HG02973 (cell line): ENCODE data around the gene KRTAP12-3.
"Not testable (repeated sequence)": the region's sequence is repeated elsewhere in the genome, so short reads cannot be mapped to it uniquely, and the experiment has no call there.

Experiments
- ATAC-seq: cut with Tn5 transposase; IDR thresholded peaks from one replicate; pipeline ENCODE4 v1.9.1; 2021; ENCODE audit warnings: moderate library complexity; ENCODE audit not compliant: unreplicated experiment

Gene KRTAP12-3

DNA sequence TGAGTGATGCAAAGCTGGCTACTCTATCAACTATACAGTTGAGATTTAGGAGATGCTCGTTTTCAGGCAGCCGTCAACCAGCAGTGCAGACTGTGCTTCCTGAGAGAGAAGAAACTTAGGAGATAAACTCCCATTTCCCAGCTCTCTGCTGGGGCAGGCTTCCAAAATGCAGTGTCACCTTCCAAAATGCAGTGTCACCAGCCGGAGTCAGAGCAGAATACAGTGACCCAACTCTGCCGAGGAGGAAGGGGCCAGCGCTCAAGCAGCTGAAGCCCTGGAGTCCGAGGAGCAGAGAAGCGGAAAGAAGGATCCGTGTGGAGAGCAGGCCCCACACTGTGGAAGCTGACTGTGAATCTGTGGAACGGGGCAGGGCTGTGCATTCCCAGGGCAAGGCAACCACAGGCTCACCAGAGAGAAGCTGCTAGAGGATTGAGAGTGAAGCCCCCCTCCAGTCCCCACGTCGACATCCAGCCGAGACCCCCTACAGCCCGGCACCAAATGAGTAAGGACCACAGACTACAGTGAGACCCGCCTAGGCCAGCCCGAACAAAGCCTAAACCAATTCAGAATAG lies 24.9 kb downstream of the KRTAP12-3 start:
- ATAC-seq = no peak

DNA sequence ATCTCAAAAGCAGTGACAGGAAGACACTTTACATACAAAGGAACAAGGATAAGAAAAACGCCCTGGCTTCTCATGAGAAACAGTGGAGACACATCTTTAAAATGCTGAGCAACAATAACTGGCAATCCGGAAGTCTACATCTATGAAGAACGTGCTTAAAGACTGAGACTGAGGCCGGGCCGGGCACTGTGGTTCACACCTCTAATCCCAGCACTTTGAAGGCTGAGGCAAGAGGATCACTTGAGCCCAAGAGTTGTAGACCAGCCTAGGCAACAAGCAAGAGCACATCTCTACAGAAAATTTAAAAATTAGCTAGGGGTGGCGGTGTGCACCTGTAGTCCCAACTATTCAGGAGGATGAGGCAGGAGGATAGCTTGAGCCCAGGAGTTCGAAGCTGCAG lies 26.3 kb downstream of the KRTAP12-3 start:
- no peak for ATAC-seq

DNA sequence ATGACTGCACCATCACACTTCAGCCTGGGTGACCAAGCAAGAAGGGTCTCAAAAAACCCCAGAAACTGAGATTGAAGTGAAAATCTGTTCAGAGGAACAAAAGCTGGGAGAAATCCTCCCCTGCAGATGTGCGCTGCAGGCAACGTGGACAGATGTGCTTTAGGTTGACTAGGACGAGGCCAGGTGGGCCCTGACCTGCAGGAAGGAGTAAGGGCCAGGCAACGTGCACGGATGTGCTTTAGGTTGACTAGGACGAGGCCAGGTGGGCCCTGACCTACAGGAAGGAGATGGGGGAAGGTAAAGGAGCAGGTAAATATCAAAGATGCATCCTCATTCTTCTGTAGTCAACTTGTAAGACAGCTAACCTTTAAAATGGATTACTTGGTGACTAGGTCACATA lies 26.8 kb downstream of the KRTAP12-3 start:
- no peak for ATAC-seq

DNA sequence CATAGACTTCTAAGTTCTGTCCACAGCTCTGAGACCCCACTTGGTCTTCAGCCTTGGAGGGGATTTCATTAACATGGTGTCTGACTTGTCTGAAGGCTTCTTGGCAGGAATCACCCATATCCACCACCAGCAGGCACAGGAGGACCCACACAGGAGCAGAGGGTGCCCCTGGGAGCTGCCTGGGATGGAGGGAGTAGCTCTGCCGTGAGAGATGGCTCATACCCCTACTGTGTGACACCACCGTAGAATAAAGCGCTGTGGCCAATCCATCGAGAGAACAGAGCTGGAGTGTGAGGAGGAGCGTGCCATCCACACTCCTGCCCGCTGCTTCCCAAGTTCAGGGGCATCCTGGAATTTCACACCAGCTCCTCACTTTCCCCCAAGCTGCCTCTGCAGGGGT lies 27.3 kb downstream of the KRTAP12-3 start:
- not testable (repeated sequence) for ATAC-seq

DNA sequence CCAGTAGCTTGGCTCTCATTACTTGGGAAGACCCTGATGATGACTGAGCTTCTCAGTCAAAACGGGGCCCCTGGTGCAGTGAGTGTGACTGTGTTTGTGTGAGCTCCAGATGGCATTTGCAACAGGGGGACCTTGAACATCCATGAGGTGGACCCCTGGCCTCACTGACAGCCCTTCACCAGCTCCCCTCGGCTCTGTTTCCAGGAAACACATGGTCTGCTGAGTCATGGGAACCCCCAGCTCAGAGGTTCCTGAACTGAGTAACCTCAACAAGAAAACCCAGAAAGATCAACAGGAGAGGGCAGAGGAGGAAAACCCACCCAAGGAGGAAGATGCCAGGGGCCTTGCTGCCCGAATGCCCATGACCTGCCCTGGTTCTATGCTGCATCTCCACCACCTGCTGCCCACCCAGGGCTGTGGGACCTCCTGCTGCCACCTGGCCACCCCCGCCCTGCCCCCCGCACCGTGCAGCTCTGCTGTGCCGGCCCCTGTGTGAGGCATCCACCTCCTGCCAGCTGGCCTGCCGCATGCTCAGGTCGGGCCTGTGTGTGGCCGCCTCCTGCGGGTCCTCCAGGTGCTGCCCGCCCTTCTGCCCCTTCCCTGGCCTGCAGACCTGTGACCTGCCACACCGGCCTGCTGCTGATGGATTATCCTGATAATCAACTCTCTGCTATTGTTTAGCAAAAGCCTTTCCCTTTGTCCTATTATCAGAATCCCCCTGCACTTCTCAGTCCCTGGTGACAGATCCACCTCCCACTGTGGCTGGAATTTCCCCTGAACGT lies 28.5 kb downstream of the KRTAP12-3 start:
- no peak for ATAC-seq

DNA sequence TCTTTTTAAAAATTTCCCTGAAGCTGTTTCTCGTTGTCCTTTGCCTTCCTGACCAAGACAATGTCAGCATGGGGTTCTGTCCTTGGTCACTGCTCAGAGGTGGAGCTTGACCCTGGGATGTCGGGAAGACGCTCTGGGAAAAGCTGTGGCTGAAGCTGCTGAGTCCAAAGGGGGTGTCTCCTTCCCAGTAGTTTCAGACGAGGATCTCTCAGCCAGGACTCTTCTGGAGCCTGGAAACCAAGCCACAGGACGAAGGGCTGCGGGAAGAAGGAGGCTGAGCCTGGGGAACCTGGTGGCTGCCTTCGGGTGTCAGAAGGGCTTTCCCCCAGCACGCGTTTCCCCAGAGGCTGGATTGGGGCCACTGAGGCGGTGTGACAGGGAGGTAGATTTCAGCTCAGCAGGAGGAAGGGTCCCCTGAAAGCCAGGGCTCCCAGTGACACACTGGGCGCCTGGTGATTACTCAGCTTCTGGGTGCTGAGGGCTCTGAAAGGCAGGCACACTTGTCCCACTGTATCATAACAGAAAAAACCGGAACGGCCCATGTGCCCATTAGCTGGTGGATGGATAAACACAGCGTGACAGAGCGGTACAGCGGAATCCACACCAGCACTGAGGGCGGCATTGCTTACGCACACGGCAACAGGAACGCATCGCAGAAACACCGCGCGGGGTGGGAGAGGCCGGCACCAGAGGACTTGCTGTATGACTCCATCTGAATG lies 29.3 kb downstream of the KRTAP12-3 start:
- ATAC-seq = no peak

DNA sequence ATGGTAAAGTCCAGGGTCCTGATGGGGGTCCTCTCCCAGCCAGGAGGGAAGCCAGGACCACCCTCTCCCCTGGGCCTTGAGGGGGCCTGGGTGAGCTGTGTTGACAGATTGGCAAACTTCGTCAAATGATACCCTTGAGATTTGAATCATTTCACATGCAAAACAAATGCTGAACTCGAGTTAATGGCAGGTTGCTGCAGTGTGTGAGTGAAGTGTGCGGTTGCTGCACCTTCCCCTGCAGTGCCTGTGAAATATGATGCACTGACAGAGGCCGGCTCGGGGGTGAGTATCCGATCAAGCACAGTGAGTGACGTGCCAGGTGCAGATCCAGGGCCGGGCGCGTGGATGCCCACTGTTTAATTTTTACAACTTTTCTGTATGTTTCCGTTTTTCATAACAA lies 29.9 kb downstream of the KRTAP12-3 start:
- ATAC-seq = no peak

DNA sequence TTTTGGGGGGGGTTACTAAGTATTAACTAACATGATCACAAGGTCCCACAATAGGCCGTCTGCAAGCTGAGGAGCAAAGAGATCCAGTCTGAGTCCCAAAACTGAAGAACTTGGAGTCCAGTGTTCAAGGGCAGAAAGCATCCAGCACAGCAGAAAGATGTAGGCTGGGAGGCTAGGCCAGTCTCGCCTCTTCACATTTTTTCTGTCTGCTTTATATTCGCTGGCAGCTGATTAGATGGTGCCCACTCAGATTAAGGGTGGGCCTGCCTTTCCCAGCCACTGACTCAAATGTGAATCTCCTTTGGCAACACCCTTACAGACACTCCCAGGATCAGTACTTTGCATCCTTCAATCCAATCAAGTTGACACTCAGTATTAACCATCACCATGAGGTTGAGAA lies 32.0 kb downstream of the KRTAP12-3 start:
- not testable (repeated sequence) for ATAC-seq

DNA sequence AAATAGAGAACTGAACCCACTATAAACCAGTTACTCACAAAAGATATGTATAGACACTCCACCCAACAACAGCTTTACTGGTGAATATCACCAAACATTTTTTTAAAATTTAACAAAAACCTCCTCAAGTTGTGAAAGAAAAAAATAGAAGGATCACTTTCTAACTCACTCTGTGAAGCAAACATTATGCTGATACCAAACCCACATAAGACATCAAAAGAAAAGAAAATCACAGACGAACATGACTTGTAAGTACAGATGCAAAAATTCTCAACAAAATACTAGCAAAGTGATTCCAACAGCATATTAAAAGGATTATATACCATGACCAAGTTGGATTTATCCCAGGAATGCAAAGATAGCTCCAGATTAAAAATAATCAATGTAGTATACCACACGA lies 34.0 kb downstream of the KRTAP12-3 start:
- ATAC-seq = no peak

DNA sequence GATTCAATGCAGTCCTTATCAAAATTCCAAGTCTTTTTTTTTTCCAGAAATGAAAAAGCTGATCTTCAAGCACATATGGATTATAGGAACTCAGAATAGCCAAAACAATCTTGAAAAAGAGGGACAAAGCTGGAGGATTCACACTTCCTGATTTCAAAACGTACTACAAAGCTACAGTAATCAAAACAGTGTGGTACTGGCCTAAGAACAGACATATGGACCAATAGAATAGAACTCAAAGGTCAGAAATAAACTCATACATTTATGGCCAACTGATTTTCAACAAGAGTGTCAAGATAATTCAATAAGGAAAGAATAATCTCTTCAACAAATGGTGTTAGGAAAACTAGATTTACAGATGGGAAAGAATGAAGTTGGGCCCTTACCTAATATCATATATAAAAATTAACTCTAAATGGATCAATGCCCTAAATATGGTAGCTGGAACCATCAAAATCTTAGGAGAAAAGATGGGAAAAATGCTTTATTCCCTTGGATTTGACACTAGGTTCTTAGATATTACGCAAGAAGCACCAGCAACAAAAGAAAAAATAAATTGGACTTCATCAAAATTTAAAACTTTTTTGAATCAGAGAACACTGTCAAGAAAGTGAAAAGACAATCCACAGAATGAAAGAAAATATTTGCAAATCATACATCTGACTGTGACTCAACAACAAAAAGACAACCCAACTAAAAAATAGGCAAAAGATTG lies 35.2 kb downstream of the KRTAP12-3 start:
- no peak for ATAC-seq

DNA sequence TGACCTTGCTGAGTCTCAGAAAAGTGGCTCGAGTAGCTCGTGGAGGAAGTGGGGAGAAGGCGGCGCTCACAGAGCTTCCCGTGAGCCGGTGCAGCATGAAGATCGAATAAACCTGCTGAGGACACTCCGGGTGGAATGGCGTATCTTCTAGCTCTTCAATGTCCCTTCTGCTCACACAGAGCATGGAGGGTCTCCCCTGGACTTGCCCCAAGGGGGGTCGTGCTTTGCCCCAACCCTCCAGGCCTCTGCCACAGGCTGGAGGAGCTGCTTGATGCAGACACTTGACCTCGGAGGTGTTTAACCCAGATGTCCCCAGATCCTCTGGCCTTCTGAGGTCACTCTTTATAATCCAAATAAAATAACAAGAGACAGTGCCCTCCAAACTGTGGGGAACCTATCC lies 37.0 kb downstream of the KRTAP12-3 start:
- no peak for ATAC-seq

DNA sequence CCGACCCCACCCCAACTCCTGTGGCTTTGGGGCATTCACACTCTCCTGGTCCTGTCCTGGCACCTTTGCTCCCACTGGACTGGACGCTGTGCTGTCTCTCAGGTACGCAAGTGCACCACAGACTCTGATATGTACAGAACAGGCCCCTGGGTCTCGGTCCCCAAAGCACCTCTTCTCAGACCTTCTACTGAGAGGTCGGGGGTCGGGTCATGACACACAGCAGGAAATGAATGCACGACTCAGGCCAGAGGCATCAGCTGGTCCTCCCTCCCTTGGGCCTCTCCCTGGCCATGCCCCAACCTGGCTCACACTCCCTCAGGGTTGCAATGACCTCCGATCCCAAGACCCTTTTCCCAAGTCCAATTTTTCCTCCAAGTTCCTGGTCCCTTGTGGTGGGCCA lies 37.5 kb downstream of the KRTAP12-3 start:
- ATAC-seq = no peak

DNA sequence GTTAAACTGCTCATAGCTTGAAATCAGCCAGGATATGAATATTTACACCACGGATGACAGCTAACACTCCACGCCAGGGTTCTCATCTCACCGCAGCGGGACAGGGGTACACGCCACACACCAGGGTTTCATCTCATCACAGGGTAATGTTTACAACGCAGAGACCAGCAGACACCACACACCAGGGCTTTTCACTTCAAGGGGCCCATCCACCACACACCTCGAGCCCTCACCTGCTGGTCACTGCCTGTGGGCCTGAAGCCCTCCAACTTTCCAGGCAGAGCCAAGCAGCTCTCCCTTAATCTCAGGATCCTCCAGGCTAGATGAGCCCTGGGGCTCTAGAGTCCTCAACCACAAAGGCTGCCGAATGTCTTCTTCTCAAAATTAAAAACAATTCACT lies 37.9 kb downstream of the KRTAP12-3 start:
- ATAC-seq = no peak

DNA sequence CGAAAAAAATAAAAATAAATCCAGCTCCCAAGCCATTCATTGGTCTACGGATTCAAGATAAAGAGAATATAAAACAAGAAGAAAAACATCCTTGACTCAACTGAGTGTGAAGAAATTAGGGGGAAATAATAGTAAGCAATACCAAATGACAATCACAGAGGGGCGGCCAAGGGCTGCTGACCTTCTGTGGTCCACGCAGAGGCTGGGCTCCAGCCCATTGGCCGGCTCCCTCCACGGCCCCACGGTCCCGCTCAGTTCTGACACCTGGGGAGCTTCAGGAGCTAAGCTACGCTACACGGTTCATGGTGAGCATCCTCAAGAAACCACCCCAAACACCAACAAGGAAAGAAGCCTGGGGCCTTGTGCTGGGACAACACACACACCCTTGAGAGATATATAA lies 38.8 kb downstream of the KRTAP12-3 start:
- no peak for ATAC-seq

DNA sequence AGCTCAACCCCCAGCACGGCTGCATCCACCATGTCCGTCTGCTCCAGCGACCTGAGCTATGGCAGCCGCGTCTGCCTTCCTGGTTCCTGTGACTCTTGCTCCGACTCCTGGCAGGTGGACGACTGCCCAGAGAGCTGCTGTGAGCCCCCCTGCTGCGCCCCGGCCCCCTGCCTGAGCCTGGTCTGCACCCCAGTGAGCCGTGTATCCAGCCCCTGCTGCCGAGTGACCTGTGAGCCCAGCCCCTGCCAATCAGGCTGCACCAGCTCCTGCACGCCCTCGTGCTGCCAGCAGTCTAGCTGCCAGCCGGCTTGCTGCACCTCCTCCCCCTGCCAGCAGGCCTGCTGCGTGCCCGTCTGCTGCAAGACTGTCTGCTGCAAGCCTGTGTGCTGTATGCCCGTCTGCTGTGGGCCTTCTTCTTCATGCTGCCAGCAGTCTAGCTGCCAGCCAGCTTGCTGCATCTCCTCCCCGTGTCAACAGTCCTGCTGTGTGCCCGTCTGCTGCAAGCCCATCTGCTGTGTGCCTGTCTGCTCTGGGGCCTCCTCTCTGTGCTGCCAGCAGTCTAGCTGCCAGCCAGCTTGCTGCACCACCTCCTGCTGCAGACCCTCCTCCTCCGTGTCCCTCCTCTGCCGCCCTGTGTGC lies 39.6 kb downstream of the KRTAP12-3 start, which contains the start of gene KRTAP10-12:
TSS of gene KRTAP10-12 (plus strand) at position 1 of the 639 bp plus-strand sequence. CDS start at position 31, 30 bp downstream.
- not testable (repeated sequence) for ATAC-seq

DNA sequence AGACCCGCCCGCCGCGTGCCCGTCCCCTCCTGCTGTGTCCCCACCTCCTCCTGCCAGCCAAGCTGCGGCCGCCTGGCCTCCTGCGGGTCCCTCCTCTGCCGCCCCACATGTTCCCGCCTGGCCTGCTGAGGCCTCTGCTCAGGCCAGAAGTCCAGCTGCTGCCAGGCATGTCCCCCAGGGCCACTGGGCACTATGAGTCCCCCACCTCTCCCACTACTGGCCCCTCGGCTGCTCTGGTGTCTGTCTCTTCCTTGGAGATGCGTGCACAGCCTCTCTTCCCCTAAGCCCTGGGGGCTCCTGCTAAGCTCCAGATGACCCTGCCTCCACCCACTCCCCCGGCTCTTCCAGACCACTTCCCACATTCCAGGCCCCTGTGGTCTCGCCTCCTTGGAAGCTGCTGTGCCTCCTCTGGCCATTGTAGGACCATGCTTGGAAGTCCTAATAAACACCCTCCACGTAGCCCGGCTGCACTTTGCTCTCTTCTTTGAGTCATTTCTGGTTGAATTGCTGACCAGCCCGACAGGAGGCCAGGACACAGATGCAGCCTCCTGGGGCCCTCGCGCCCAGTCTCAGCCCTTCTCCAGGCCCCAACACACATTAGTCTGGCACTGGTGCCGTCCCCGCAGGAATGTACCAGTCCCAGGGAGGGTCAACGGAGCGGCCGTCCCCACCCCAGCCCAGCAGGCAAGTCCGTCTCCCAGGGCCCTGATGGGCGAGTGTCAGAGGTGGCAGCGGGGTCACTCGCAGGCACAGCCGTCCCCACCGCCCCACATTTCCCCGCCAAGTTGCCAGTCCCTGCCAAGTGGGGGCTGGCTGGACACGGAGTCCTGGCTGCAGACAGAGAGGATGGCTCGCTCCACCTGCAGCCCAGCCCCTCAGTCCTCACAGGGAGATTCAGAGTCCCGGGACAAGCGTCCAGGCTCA lies 40.3 kb downstream of the KRTAP12-3 start:
- no peak for ATAC-seq

DNA sequence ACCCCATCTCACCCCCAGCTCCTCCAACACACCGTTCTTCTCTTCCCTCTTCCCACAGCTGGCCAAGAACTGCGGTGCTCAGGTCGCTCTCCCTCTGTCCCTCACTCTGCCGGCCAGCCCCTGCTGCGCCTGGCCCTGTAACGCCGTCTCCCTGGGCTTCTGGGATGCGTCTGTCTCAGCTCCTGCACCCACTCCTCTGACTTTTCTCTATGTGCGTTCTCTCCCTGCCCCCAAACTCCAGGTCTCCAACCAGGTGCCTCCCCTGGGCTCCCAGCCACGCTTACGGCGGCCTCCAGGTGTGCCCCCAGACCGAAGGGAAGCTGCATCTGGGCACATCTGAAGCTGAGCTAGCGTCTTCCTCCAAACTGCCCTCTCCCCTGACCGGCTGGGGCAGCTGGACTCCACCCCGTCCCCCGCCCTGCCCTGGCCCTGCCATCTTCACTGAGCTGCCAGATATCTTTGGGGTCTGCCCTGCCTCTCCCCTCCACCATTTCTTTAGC lies 41.8 kb downstream of the KRTAP12-3 start:
- ATAC-seq = no peak

DNA sequence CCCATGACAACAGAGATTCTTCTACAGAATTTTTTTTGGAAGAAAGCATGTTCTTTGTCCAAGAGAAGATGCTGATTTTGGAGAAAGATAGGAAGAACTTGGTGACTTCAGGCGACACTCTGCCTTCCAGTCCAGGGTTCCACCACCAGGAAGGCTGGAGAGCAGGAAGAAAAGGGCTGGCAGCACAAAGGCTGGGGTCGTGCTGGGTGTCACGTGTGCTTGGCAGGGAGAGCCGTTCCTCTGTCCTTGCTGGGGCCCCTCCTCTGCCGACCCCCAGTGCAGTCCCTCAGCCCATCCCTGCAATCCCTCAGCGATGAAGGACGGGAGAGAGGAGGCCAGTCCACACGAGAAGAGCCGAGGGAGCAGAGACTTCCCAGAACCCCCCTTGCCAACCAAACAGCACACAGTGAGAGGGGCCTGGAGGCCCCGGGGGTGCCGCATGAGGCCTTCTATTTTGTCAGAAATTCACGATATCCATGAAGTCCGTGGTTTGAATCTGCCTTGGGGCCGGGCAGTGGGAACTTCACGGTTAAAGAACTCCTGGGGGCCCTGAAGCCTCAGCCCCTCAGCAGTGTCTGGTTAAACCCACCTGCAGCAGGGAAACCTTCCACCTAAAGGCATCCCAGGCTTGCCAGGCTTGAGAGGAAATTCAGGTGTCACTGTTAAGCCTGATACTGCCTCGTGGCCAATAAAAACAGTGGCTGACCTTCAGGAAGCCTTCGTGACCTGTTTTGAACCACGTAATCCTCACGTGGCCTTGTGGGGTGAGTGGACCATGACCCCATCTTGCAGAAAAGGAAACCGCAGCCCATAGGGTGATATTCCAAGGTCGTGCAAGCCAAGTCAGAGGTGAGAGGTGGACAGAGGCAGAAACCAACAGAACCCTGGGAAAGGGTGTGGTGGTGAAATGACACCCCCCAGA lies 42.6 kb downstream of the KRTAP12-3 start:
- no peak for ATAC-seq

DNA sequence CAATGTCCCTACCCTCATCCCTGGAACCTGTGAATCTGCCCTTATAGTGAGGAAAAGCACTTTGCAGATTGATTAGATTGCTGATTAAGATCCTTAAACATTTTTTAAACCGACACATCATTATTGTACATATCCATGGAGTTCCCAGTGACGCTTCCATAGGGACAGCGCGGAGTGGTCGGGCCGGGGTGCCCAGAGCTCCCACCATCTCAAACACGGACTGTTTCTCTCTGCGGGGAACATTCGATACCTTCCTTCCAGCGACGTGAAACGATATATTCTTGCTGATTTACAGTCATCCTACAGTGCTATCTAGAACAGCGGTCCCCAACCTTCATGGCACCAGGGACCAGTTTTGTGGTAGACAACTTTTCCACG lies 43.3 kb downstream of the KRTAP12-3 start:
- ATAC-seq = no peak
